ENCODE data around the gene RASL11A.
"Not testable (repeated sequence)": the region's sequence is repeated elsewhere in the genome, so short reads cannot be mapped to it uniquely, and the experiment has no call there.

Gene RASL11A

GRCh38 chr13:27269114-27269665 lies 1.4 kb upstream of the RASL11A start:
- no peak for ATAC-seq

GRCh38 chr13:27271570-27272096 lies 1.0 kb downstream of the RASL11A start:
- no peak for ATAC-seq

GRCh38 chr13:27273658-27274425 lies 3.2 kb downstream of the RASL11A start:
- no peak for ATAC-seq

GRCh38 chr13:27274631-27275030 lies 4.0 kb downstream of the RASL11A start:
- ATAC-seq: no peak

- ATAC-seq: no peak
Measured at GRCh38 chr13:27276188-27276587, 5.6 kb downstream of the RASL11A start.

- no peak for ATAC-seq
Measured at GRCh38 chr13:27279506-27279905, 8.9 kb downstream of the RASL11A start.

- ATAC-seq: no peak
Measured at GRCh38 chr13:27280009-27280656, 9.5 kb downstream of the RASL11A start.

GRCh38 chr13:27280841-27281240 lies 10.2 kb downstream of the RASL11A start:
- ATAC-seq: no peak

GRCh38 chr13:27281420-27281819 lies 10.8 kb downstream of the RASL11A start:
- ATAC-seq: no peak

- ATAC-seq: peak in 1 of 2 donors; percentile 66
Measured at GRCh38 chr13:27283906-27284493, 13.4 kb downstream of the RASL11A start.

GRCh38 chr13:27288392-27288791 lies 17.8 kb downstream of the RASL11A start:
- no peak for ATAC-seq

- no peak for ATAC-seq
Measured at GRCh38 chr13:27289011-27289665, 18.5 kb downstream of the RASL11A start.

GRCh38 chr13:27290715-27291114 lies 20.1 kb downstream of the RASL11A start:
- ATAC-seq: no peak

GRCh38 chr13:27291967-27292366 lies 21.3 kb downstream of the RASL11A start:
- not testable (repeated sequence) for ATAC-seq

GRCh38 chr13:27293076-27293691 lies 22.6 kb downstream of the RASL11A start:
- ATAC-seq: no peak

GRCh38 chr13:27293873-27294515 lies 23.4 kb downstream of the RASL11A start:
- ATAC-seq: peak in 1 of 2 donors; percentile 21

GRCh38 chr13:27295096-27295495 lies 24.5 kb downstream of the RASL11A start:
- no peak for ATAC-seq

GRCh38 chr13:27295660-27296059 lies 25.0 kb downstream of the RASL11A start:
- ATAC-seq: no peak

GRCh38 chr13:27296496-27296895 lies 25.9 kb downstream of the RASL11A start:
- no peak for ATAC-seq

GRCh38 chr13:27298849-27299248 lies 28.2 kb downstream of the RASL11A start:
- ATAC-seq: no peak

- not testable (repeated sequence) for ATAC-seq
Measured at GRCh38 chr13:27300406-27300805, 29.8 kb downstream of the RASL11A start.
